BJ (cell line): ENCODE results near the gene ADNP2. TPM values are rescaled to one million over a fixed set of nuclear protein-coding genes. Genes with fewer than 3 reads are reported as not detected.

Experiments used
- CTCF ChIA-PET: fragments of 350-600 bp; formaldehyde crosslinking; extraction: SDS; loops from one replicate; lab custom pipeline; 2021; ENCODE audit warnings: antibody characterized with exemption, inconsistent platforms; lab: Yijun Ruan, JAX
- POLR2A ChIA-PET: fragments of 300-600 bp; sonication (Branson Sonifier 250); formaldehyde crosslinking; extraction: SDS; loops from one replicate; lab custom pipeline; 2021; ENCODE audit warnings: antibody characterized with exemption; lab: Charles Lee
- DNase-seq: peaks from one replicate; pipeline ENCODE4 v3.0.0-alpha.2; 2011; ENCODE audit warnings: low read depth
- H3K27me3 ChIP-seq: 2 replicates; pipeline ENCODE4 v1.6.0; 2011; ENCODE audit warnings: low read length; ENCODE audit not compliant: control insufficient read depth, insufficient read depth
- H3K36me3 ChIP-seq: 2 replicates; pipeline ENCODE4 v1.5.1; 2011; ENCODE audit warnings: low read length; ENCODE audit not compliant: control insufficient read depth, insufficient read depth
- H3K4me3 ChIP-seq: 2 replicates; pipeline ENCODE4 v1.5.1; 2011; ENCODE audit warnings: low read depth, mild to moderate bottlenecking, control low read depth, low read length
- CTCF ChIP-seq: IDR thresholded peaks from 2 replicates; pipeline ENCODE4 v1.5.1; 2011; ENCODE audit warnings: low read depth, mild to moderate bottlenecking, control low read depth, inconsistent platforms, low read length, moderate library complexity; ENCODE audit not compliant: insufficient read depth
- polyA plus RNA-seq: library from polyadenylated mRNA; depleted of rRNA; stranded (reverse); fragments of >200 nt; gene quantifications from 2 replicates; pipeline ENCODE4 v1.2.3, GENCODE V29; 2011

Gene ADNP2
- polyA plus RNA-seq, 1 experiment: 4.4 TPM

- Histone ChIP-seq H3K36me3 (no peaks in the 10 kb centered on the region), H3K27me3 (no peaks in the 10 kb centered on the region), H3K4me3 (no peak overlapping the region)
- no peak for DNase-seq
- TF ChIP-seq CTCF: no peak
- CTCF ChIA-PET: no interaction called here
- POLR2A ChIA-PET: no interaction called here
These were observed 41.2 kb upstream of the ADNP2 start for GRCh38 chr18:80067897-80068296.

GRCh38 chr18:80068571-80069272, 40.3 kb upstream of the ADNP2 start:
- ChIA-PET CTCF (no interaction called here), POLR2A (no interaction called here)
- Histone ChIP-seq H3K36me3 (no peaks in the 10 kb centered on the region), H3K27me3 (no peaks in the 10 kb centered on the region), H3K4me3 (no peak overlapping the region)
- TF ChIP-seq CTCF: no peak
- DNase-seq: no peak

- H3K27me3 ChIP-seq: no peaks in the 10 kb centered on the region
- no peak for TF ChIP-seq CTCF
- no peaks in the 10 kb centered on the region for H3K36me3 ChIP-seq
- CTCF ChIA-PET: no interaction called here
- no peak overlapping the region for H3K4me3 ChIP-seq
- POLR2A ChIA-PET: no interaction called here
- DNase-seq: no peak
These were observed 38.2 kb upstream of the ADNP2 start for GRCh38 chr18:80070825-80071224.

GRCh38 chr18:80074183-80074582, 34.9 kb upstream of the ADNP2 start:
- Histone ChIP-seq H3K27me3 (no peaks in the 10 kb centered on the region), H3K36me3 (no peaks in the 10 kb centered on the region), H3K4me3 (no peak overlapping the region)
- no peak for TF ChIP-seq CTCF
- POLR2A ChIA-PET: no interaction called here
- DNase-seq: no peak
- CTCF ChIA-PET: no interaction called here

- no peak for DNase-seq
- Histone ChIP-seq H3K27me3 (no peaks in the 10 kb centered on the region), H3K4me3 (no peak overlapping the region), H3K36me3 (no peaks in the 10 kb centered on the region)
- ChIA-PET POLR2A (no interaction called here), CTCF (no interaction called here)
- no peak for TF ChIP-seq CTCF
These were observed 34.4 kb upstream of the ADNP2 start for GRCh38 chr18:80074697-80075096.
